Activated T-cell treated with anti-CD3 and anti-CD28 coated beads for 1 hour (primary cell): ENCODE data around the gene SPIB.
"Not testable (repeated sequence)": the region's sequence is repeated elsewhere in the genome, so short reads cannot be mapped to it uniquely, and the experiment has no call there.

Source experiments
- DNase-seq: peaks from one replicate; pipeline ENCODE4 v3.0.0-alpha.2; 2020; ENCODE audit warnings: low read depth

SPIB gene

DNA sequence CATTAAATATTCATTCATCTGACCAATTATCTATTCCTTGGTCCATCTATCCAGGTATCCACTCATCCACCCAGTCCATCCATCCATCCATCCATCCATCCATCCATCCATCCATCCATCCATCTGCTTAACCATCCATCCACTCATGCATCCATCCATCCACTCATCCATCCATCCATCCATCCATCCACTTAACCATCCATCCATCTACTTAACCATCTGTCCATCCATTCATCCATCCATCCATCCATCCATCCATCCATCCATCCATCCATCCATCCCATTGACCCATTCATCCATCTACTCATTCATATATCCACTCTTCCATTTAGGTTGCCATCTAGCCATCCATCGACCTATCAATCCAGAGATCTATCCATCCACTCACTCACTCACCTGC, 25.3 kb downstream of the SPIB start:
- DNase-seq, result no peak

GRCh38 chr19:50447053-50447452, 28.3 kb downstream of the SPIB start:
- no peak for DNase-seq

- DNase-seq, result no peak
These were observed 29.0 kb downstream of the SPIB start for GRCh38 chr19:50447750-50448149.

DNA sequence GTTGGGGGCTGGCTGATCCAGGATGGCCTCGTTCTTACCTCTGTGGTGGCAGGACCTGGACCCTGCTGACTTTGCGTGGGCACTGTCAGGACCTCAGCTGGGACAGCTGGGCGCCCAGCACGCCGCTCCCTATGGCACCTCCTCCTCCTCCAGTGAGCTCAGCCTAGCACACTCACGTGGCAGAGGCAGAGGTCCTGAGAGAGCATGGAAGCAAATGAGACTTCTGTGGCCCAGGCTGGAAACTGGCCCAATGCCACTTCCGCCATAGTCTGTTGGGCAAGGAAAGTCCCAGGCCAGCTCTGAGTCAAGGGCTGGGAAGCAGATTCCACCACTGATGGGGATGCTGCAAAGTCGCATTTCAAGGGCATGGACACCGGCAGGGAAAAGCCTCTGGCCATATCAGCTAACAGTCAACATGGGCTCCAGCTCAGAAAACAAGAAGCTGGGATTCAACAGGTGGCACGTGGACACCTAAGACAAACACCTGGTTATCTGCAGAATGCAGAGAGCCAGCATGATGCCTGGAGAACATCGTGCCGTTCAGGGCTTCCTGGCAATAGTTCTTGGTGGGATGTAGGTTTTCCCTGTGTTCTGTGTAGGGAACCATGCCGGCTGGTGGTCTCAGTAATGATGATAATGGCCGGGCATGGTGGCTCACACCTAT, 30.6 kb downstream of the SPIB start:
- DNase-seq, result no peak

DNA sequence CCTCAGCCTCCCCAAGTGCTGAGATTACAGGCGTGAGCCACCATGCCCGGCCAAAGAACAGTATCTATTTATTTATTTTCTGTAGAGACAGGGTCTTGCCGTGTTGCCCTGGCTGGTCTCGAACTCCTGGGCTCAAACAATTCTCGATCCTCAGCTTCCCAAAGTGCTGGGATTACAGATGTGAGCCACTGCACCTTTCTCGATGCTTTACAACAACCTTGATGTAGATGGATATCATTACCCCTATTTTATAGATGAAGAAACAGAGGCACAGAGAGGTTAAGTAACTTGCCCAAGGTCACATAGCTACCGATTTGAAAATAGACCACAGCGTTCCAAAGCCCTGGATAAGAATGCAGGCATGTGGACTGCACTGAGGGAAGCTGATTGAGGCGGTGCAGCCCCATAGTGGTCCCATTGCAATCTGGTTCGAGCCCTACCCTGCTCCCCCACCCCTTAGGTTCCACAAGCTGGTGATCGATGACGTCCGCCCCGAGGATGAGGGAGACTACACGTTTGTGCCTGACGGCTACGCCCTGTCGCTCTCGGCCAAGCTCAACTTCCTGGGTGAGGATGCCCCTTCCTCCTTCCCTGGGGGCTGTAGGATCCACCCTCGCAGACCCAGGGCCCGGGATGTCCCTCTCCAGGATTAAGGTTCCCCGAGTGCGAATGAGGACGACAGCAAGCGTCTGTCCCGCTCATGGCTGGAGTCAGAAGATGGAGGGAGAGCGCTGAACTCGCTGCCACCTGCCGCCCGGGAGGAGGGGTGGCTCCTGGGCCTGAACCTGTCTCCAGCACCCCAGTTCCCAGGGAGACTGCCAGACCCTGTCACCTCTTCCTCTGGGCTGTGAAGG, 31.9 kb downstream of the SPIB start:
- no peak for DNase-seq

DNA sequence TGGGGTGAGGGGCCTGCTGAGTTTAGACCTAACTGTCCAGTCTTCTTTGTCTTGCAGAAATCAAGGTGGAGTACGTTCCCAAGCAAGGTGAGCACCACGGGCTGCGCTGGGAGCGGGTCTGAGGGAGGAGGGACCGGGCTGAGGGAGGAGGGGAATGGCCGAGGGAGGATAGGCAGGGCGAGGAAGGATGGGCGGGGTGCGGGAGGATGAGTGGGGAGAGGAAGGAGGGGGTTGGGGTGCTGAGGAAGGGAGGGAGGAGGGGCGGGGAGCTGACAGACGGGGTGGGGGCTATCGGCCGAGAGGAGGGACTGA, 32.4 kb downstream of the SPIB start:
- DNase-seq, result no peak

GRCh38 chr19:50453243-50453642, 34.5 kb downstream of the SPIB start:
- no peak for DNase-seq

- DNase-seq, result no peak
These were observed 37.3 kb downstream of the SPIB start for GRCh38 chr19:50455992-50456391.

GRCh38 chr19:50457300-50457699, 38.6 kb downstream of the SPIB start:
- DNase-seq, result no peak

- no peak for DNase-seq
These were observed 39.8 kb downstream of the SPIB start for GRCh38 chr19:50458396-50459066.

DNA sequence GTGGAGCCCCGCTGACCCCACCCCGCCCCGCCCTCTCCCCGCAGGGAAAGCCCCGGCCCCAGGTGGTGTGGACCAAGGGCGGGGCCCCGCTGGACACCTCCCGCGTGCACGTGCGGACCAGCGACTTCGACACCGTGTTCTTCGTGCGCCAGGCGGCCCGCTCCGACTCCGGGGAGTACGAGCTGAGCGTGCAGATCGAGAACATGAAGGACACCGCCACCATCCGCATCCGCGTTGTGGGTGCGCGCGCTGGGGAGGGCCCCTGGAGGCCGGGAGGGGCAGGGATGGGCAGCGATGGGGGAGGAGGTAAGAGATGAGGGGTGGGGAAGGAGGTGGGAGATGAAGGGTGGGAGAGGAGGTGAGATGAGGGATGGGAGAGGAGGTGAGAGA, 40.3 kb downstream of the SPIB start:
- no peak for DNase-seq

GRCh38 chr19:50459638-50460037, 40.9 kb downstream of the SPIB start:
- DNase-seq, result no peak

DNA sequence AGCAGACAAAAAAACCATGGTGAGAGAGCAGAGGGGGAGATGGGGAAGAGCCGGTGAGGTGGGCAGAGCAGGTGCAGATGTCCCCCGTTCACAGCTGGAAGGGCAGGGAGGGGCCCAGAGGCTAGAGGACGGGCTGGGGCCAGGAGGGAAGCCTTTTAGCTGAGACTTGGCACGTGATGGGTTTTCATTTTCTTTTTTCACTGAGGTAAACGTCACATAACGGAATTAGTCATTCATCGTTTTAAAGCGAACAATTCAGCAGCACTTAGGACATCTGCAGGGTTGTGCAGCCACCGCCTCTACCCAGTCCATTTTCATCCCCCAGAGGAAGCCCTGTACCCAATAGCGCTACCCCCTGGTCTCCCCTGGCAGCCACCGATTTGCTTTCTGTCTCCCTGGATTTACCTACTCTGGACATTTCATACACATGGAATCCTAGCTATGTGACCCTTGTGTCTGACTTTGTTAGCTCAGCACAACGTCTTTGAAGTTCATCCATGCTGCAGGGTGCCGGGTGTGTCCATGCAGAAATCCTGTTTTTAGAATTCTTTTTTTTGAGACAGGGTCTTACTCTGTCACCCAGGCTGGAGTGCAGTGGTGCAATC, 41.5 kb downstream of the SPIB start:
- no peak for DNase-seq

DNA sequence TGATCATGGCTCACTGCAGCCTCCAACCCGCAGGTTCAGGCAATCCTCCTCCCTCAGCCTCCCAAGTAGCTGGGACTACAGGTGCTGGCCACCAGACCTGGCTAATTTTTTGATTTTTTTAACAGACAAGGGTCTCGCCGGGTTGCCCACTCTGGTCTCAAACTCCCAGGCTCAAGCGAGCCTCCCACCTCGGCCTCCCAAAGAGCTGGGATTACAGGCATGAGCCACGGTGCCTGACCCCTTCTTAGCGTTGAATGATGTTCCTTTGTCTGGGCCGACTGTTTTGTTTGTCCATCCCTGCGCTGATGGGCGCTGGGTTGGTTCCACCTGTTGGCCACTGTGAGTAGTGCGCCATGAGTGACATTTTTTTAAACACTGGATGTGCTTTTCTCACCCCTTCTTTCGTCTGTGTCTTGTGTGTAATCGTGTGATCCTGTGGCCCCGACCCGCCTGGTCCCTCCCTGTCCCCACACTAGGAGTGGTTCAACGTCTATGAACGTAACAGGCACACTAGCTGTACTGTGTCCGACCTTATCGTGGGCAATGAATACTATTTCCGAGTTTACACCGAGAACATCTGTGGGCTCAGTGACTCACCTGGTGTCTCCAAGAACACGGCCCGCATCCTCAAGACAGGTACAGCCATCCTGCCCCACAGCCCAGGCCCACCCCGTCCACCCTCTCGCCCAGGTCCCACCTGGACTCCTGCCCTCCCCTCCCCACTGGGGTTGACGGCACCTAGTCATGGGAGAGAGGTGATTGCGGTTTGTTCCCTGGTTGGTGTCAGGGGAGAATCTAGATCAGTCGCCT, 42.5 kb downstream of the SPIB start:
- DNase-seq, result peak; percentile 32

- no peak for DNase-seq
These were observed 44.2 kb downstream of the SPIB start for GRCh38 chr19:50462970-50463369.

DNA sequence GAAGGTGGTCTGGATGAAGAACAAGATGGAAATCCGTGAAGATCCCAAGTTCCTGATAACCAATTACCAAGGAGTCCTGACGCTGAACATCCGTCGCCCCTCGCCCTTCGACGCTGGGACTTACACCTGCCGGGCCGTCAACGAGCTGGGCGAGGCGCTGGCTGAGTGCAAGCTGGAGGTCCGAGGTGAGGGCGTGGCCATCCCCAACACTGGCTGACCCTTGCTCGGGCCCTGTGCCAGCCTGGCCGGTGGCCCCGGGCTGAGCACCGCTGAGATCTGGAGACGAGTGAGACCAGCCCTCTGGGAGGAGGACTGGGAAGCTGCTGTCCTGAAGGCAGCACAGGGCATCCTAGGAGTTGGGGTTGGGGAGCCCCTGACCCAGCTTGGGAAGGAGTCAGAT, 45.6 kb downstream of the SPIB start:
- no peak for DNase-seq

GRCh38 chr19:50465000-50465399, 46.3 kb downstream of the SPIB start:
- DNase-seq, result no peak

DNA sequence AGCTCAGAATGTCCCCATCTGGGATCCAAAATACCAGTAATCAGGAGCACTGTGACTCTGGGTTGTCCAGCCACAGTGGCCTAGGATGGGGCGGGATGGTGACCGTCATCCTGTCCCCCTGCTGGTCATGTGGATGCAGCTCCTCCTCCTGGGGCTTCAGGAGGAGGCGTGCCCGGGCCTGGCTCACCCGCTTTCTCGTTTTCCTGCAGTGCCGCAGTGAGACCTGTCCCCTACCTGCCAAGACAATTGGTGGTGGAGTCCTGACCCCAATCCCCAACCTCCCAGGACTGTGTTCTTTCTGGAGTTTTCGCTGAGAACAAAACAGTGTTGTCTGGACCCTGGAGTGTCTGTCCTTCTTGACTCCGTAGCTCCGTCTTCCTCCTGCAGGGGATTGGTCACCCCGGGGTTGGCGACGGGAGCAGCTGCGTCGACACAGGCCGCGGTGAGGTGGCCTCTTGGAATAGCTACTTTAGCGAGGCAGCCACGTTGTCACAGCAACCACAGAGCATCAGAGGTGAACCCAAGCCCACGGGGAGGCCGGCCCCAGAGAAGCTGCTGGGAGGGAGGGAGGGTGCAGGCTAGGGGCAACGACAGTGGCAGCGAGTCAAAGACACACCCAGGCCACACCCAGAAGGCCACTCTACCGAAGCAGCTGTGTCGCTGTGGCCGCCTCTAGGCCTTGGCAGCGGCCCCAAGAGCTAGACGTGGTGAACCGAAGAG, 47.4 kb downstream of the SPIB start:
- no peak for DNase-seq

- DNase-seq, result no peak
These were observed 47.9 kb downstream of the SPIB start for GRCh38 chr19:50466706-50467039.

- DNase-seq, result no peak
These were observed 48.8 kb downstream of the SPIB start for GRCh38 chr19:50467566-50467965.

DNA sequence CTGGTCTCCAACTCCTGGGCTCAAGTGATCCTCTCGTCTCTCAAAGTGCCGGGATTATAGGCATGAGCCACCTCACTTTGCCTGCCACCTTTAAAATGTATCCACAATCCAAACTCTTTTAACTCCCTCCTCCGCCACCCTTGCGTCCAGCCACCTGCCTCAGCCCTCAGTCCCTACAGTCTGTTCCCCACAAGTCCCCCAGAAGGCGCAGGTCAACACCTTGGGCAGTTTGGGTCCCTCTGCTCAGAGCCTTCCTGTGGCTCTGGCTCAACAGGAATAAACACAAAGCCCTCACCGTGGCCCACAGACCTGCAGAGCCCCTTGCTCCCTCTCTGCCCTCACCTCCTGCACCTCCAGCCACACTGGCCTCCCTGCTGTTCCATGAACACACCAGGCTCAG, 50.1 kb downstream of the SPIB start:
- DNase-seq, result no peak

DNA sequence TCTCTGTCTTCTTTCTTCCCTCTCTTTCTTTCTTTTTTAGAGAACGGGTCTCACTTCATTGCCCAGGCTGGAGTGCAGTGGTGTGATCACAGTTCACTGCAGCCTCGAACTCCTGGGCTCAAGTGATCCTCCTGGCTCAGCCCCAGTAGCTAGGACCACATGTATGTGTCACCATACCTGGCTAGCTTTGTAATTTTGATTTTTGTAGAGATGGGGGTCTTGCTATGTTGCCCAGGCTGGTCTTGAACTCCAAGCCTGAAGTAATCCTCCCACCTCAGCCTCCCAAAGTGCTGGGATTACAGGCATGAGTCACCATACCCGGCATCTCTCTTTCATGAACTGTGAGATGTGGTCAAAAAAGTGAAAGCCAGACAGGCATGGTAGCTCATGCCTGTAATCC, 54.6 kb downstream of the SPIB start:
- DNase-seq, result not testable (repeated sequence)
